Measurements from ENCODE around the gene CPSF4L.

DNA sequence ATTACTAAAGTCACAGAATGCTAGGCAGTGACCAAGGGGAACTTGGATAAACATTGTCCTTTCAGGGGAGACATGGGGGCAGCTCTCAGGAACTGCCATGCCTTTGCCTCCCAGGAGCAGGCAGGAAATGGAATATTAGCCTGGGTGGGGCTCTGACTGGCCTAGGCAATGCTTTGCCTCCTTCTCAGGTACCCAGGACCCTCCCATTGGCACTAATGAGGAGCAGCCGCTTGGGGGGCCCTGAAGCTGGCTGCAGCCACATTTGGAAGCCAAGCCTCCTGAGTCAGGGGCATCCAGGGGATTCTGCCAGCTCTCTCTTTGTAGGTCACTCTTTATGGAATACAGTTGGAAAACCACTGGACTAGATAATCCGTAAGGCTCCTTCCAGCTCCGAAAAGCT is 5.5 kb downstream of the CPSF4L start:
- TF ChIP-seq, protein P1, sequence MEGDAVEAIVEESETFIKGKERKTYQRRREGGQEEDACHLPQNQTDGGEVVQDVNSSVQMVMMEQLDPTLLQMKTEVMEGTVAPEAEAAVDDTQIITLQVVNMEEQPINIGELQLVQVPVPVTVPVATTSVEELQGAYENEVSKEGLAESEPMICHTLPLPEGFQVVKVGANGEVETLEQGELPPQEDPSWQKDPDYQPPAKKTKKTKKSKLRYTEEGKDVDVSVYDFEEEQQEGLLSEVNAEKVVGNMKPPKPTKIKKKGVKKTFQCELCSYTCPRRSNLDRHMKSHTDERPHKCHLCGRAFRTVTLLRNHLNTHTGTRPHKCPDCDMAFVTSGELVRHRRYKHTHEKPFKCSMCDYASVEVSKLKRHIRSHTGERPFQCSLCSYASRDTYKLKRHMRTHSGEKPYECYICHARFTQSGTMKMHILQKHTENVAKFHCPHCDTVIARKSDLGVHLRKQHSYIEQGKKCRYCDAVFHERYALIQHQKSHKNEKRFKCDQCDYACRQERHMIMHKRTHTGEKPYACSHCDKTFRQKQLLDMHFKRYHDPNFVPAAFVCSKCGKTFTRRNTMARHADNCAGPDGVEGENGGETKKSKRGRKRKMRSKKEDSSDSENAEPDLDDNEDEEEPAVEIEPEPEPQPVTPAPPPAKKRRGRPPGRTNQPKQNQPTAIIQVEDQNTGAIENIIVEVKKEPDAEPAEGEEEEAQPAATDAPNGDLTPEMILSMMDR (conservative IDR thresholded peaks at IDR 0.05; ENCODE audit: low read length) = no peak
- TF ChIP-seq EZH2phosphoT487 (IDR thresholded peaks at IDR 0.05; ENCODE audit: borderline replicate concordance, low read depth, low read length) = no peak

All from OCI-LY7 (cell line).